WTC11 (cell line): ENCODE measurements around the gene ARSA. TPM values are rescaled to one million over a fixed set of nuclear protein-coding genes. Genes with fewer than 3 reads are reported as not detected.

Experiments
- ATAC-seq: fragments of 200-7000 bp; cut with Tn5 transposase; 2 replicates; pipeline ENCODE4 v1.10.0; 2021; ENCODE audit warnings: mild to moderate bottlenecking, moderate library complexity
- CTCF ChIA-PET: fragments of 300-600 bp; sonication (Branson Sonifier 250); formaldehyde crosslinking; loops from one replicate; lab custom pipeline; 2021; ENCODE audit warnings: antibody characterized with exemption; lab: Charles Lee
- POLR2A ChIA-PET: fragments of 350-600 bp; sonication (Branson Sonifier 250); formaldehyde crosslinking; loops from one replicate; lab custom pipeline; 2021; ENCODE audit warnings: antibody characterized with exemption; lab: Charles Lee
- DNase-seq: peaks from one replicate; pipeline ENCODE4 v3.0.0; 2021; ENCODE audit warnings: low spot score
- H3K27ac Mint-ChIP-seq: 2 replicates; pipeline ENCODE4 v1.8.0; 2021; ENCODE audit warnings: mixed read lengths
- H3K27me3 Mint-ChIP-seq: 2 replicates; pipeline ENCODE4 v1.8.0; 2021; ENCODE audit warnings: low read depth, mild to moderate bottlenecking, moderate library complexity, mixed read lengths
- H3K36me3 Mint-ChIP-seq: 2 replicates; pipeline ENCODE4 v1.8.0; 2021; ENCODE audit warnings: mixed read lengths
- H3K4me1 Mint-ChIP-seq: 2 replicates; pipeline ENCODE4 v1.8.0; 2022; ENCODE audit warnings: mixed read lengths
- H3K4me3 Mint-ChIP-seq: 2 replicates; pipeline ENCODE4 v1.8.0; 2021; ENCODE audit warnings: mild to moderate bottlenecking, moderate library complexity, mixed read lengths
- H3K9me3 Mint-ChIP-seq: 2 replicates; pipeline ENCODE4 v1.8.0; 2021; ENCODE audit warnings: mixed read lengths
- ETV6 ChIP-seq: sonication (generic); formaldehyde crosslinking; IDR thresholded peaks from 2 replicates; pipeline ENCODE4 v1.8.1; 2022; ENCODE audit warnings: mild to moderate bottlenecking, missing genetic modification reagents
- FOXK1 ChIP-seq: sonication (generic); formaldehyde crosslinking; IDR thresholded peaks from 2 replicates; pipeline ENCODE4 v1.8.0; 2022; ENCODE audit warnings: mild to moderate bottlenecking, moderate library complexity, missing genetic modification reagents
- JUN ChIP-seq: sonication (generic); formaldehyde crosslinking; IDR thresholded peaks from 2 replicates; pipeline ENCODE4 v1.8.0; 2023; ENCODE audit warnings: mild to moderate bottlenecking, missing genetic modification reagents
- KAT7 ChIP-seq: sonication (generic); formaldehyde crosslinking; IDR thresholded peaks from 2 replicates; pipeline ENCODE4 v1.8.1; 2023; ENCODE audit warnings: missing genetic modification reagents, mild to moderate bottlenecking, borderline replicate concordance
- NR2C2 ChIP-seq: sonication (generic); formaldehyde crosslinking; IDR thresholded peaks from 2 replicates; pipeline ENCODE4 v1.8.0; 2022; ENCODE audit warnings: mild to moderate bottlenecking, missing genetic modification reagents
- OVOL2 ChIP-seq: fragments of 250-450 bp; sonication (Bioruptor Pico); IDR thresholded peaks from 2 replicates; pipeline ENCODE4 v1.9.0; 2021; ENCODE audit warnings: mild to moderate bottlenecking, borderline replicate concordance
- RORB ChIP-seq: fragments of 250-450 bp; sonication (Bioruptor Pico); IDR thresholded peaks from 2 replicates; pipeline ENCODE4 v1.9.0; 2021; ENCODE audit warnings: mild to moderate bottlenecking
- ZNF219 ChIP-seq: sonication (generic); formaldehyde crosslinking; IDR thresholded peaks from 2 replicates; pipeline ENCODE4 v1.8.0; 2023; ENCODE audit warnings: missing genetic modification reagents, mild to moderate bottlenecking, borderline replicate concordance
- total RNA-seq: library from RNA; stranded (reverse); gene quantifications from 3 replicates; pipeline ENCODE4 v1.2.3, GENCODE V29; 2021
- TF ChIP-seq, protein P1 (sequence below): sonication (generic); formaldehyde crosslinking; IDR thresholded peaks from 2 replicates; pipeline ENCODE4 v1.8.1; 2023; ENCODE audit warnings: mild to moderate bottlenecking, missing genetic modification reagents
- TF ChIP-seq, protein P2 (sequence below): sonication (generic); formaldehyde crosslinking; IDR thresholded peaks from 2 replicates; pipeline ENCODE4 v1.8.1; 2023; ENCODE audit warnings: mild to moderate bottlenecking, missing genetic modification reagents
- TF ChIP-seq, protein P3 (sequence below): sonication (generic); formaldehyde crosslinking; IDR thresholded peaks from 2 replicates; pipeline ENCODE4 v1.8.1; 2022; ENCODE audit warnings: mild to moderate bottlenecking, missing genetic modification reagents, moderate library complexity, borderline replicate concordance
- TF ChIP-seq, protein P4 (sequence below): sonication (generic); formaldehyde crosslinking; IDR thresholded peaks from 2 replicates; pipeline ENCODE4 v1.8.1; 2023; ENCODE audit warnings: mild to moderate bottlenecking, missing genetic modification reagents, moderate library complexity
- TF ChIP-seq, protein P5 (sequence below): sonication (generic); formaldehyde crosslinking; IDR thresholded peaks from 2 replicates; pipeline ENCODE4 v1.8.0; 2022; ENCODE audit warnings: mild to moderate bottlenecking, missing genetic modification reagents
- TF ChIP-seq, protein P6 (sequence below): fragments of 250-450 bp; sonication (Bioruptor Pico); IDR thresholded peaks from 2 replicates; pipeline ENCODE4 v2.1.2; 2022; ENCODE audit warnings: mild to moderate bottlenecking, moderate library complexity
- TF ChIP-seq, protein P7 (sequence below): sonication (generic); formaldehyde crosslinking; IDR thresholded peaks from 2 replicates; pipeline ENCODE4 v1.8.1; 2023; ENCODE audit warnings: mild to moderate bottlenecking, moderate library complexity, missing genetic modification reagents
- TF ChIP-seq, protein P8 (sequence below): sonication (generic); formaldehyde crosslinking; IDR thresholded peaks from 2 replicates; pipeline ENCODE4 v1.8.0; 2023; ENCODE audit warnings: mild to moderate bottlenecking, missing genetic modification reagents

The ARSA gene
- total RNA-seq, 1 experiment from 2014 or later: 18.8 TPM

DNA sequence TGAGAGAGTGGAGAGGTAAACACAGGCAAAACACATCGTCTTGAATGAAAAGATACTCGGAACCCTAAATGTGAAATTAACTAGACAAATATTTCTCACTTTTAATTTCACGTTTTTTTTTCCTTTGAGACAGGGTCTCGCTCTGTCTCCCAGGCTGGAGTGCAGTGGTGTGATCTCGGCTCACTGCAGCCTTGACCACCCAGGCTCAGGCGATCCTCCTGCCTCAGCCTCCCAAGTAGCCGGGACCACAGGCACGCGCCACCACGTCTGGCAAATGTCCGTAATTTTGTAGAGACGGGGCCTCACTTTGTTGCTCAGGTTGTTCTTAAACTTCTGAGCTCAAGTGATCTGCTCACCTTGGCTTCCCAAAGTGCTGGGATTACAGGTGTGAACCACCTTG lies 37.3 kb upstream of the ARSA start:
- no peaks in the 10 kb centered on the region for H3K4me1 Mint-ChIP-seq
- H3K9me3 Mint-ChIP-seq: peaks cover 5% of the 10 kb centered on the region
- no peaks in the 10 kb centered on the region for H3K36me3 Mint-ChIP-seq
- ATAC-seq (no peak), DNase-seq (no peak)
- TF ChIP-seq, protein P1, sequence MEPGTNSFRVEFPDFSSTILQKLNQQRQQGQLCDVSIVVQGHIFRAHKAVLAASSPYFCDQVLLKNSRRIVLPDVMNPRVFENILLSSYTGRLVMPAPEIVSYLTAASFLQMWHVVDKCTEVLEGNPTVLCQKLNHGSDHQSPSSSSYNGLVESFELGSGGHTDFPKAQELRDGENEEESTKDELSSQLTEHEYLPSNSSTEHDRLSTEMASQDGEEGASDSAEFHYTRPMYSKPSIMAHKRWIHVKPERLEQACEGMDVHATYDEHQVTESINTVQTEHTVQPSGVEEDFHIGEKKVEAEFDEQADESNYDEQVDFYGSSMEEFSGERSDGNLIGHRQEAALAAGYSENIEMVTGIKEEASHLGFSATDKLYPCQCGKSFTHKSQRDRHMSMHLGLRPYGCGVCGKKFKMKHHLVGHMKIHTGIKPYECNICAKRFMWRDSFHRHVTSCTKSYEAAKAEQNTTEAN (CRISPR knock-in tag): no peak
- TF ChIP-seq, protein P2, sequence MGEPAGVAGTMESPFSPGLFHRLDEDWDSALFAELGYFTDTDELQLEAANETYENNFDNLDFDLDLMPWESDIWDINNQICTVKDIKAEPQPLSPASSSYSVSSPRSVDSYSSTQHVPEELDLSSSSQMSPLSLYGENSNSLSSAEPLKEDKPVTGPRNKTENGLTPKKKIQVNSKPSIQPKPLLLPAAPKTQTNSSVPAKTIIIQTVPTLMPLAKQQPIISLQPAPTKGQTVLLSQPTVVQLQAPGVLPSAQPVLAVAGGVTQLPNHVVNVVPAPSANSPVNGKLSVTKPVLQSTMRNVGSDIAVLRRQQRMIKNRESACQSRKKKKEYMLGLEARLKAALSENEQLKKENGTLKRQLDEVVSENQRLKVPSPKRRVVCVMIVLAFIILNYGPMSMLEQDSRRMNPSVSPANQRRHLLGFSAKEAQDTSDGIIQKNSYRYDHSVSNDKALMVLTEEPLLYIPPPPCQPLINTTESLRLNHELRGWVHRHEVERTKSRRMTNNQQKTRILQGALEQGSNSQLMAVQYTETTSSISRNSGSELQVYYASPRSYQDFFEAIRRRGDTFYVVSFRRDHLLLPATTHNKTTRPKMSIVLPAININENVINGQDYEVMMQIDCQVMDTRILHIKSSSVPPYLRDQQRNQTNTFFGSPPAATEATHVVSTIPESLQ (CRISPR knock-in tag): no peak
- H3K27me3 Mint-ChIP-seq: peaks cover 73% of the 10 kb centered on the region
- ChIA-PET CTCF (interaction anchor here (1.2 kb wide), 1 partner anchor 110 kb away, joined by 3 read pairs; no protein-coding TSS in a partner anchor), POLR2A (no interaction called here)
- no peak overlapping the region for H3K4me3 Mint-ChIP-seq
- H3K27ac Mint-ChIP-seq: no peak overlapping the region

DNA sequence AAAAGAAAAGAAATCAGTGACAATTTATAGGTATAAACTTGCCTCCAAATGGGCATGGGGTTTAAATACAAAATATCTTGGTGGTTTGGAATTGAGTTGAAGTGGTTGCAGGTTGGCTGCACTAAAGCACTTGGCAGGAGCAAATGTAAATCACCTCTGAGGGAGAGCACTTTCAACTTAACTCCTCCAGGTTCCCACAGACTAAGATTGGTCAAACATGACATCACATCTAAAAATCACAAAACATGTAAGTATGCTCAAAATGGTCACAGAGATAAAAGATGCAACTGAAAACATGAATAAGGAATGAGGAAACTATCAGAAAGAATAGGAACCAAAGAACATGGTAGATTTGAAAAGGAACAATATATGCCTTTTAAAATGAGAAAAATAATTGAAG lies 32.4 kb upstream of the ARSA start:
- H3K9me3 Mint-ChIP-seq: peaks cover 10% of the 10 kb centered on the region
- no peaks in the 10 kb centered on the region for H3K4me1 Mint-ChIP-seq
- peaks cover 77% of the 10 kb centered on the region for H3K27me3 Mint-ChIP-seq
- CTCF ChIA-PET: interaction anchor here (0.7 kb wide), 1 partner anchor 30 kb away, joined by 3 read pairs; no protein-coding TSS in a partner anchor
- no peak for DNase-seq
- no peak overlapping the region for H3K27ac Mint-ChIP-seq
- ATAC-seq: no peak
- no peak overlapping the region for H3K4me3 Mint-ChIP-seq
- H3K36me3 Mint-ChIP-seq: no peaks in the 10 kb centered on the region
- POLR2A ChIA-PET: no interaction called here
- TF ChIP-seq, protein P2 (CRISPR knock-in tag): no peak
- TF ChIP-seq, protein P3, sequence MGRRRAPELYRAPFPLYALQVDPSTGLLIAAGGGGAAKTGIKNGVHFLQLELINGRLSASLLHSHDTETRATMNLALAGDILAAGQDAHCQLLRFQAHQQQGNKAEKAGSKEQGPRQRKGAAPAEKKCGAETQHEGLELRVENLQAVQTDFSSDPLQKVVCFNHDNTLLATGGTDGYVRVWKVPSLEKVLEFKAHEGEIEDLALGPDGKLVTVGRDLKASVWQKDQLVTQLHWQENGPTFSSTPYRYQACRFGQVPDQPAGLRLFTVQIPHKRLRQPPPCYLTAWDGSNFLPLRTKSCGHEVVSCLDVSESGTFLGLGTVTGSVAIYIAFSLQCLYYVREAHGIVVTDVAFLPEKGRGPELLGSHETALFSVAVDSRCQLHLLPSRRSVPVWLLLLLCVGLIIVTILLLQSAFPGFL (CRISPR knock-in tag): no peak
- TF ChIP-seq, protein P4, sequence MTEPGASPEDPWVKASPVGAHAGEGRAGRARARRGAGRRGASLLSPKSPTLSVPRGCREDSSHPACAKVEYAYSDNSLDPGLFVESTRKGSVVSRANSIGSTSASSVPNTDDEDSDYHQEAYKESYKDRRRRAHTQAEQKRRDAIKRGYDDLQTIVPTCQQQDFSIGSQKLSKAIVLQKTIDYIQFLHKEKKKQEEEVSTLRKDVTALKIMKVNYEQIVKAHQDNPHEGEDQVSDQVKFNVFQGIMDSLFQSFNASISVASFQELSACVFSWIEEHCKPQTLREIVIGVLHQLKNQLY (CRISPR knock-in tag): no peak
- TF ChIP-seq, protein P5, sequence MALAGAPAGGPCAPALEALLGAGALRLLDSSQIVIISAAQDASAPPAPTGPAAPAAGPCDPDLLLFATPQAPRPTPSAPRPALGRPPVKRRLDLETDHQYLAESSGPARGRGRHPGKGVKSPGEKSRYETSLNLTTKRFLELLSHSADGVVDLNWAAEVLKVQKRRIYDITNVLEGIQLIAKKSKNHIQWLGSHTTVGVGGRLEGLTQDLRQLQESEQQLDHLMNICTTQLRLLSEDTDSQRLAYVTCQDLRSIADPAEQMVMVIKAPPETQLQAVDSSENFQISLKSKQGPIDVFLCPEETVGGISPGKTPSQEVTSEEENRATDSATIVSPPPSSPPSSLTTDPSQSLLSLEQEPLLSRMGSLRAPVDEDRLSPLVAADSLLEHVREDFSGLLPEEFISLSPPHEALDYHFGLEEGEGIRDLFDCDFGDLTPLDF: no peak
- TF ChIP-seq KAT7 (no peak), FOXK1 (CRISPR knock-in tag) (no peak), ETV6 (CRISPR knock-in tag) (no peak), OVOL2 (no peak), ZNF219 (CRISPR knock-in tag) (no peak), JUN (CRISPR knock-in tag) (no peak), NR2C2 (CRISPR knock-in tag) (no peak), RORB (no peak)
- TF ChIP-seq, protein P6, sequence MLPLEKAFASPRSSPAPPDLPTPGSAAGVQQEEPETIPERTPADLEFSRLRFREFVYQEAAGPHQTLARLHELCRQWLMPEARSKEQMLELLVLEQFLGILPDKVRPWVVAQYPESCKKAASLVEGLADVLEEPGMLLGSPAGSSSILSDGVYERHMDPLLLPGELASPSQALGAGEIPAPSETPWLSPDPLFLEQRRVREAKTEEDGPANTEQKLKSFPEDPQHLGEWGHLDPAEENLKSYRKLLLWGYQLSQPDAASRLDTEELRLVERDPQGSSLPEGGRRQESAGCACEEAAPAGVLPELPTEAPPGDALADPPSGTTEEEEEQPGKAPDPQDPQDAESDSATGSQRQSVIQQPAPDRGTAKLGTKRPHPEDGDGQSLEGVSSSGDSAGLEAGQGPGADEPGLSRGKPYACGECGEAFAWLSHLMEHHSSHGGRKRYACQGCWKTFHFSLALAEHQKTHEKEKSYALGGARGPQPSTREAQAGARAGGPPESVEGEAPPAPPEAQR: no peak
- TF ChIP-seq, protein P7, sequence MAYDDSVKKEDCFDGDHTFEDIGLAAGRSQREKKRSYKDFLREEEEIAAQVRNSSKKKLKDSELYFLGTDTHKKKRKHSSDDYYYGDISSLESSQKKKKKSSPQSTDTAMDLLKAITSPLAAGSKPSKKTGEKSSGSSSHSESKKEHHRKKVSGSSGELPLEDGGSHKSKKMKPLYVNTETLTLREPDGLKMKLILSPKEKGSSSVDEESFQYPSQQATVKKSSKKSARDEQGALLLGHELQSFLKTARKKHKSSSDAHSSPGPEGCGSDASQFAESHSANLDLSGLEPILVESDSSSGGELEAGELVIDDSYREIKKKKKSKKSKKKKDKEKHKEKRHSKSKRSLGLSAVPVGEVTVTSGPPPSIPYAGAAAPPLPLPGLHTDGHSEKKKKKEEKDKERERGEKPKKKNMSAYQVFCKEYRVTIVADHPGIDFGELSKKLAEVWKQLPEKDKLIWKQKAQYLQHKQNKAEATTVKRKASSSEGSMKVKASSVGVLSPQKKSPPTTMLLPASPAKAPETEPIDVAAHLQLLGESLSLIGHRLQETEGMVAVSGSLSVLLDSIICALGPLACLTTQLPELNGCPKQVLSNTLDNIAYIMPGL (CRISPR knock-in tag): no peak
- TF ChIP-seq, protein P8, sequence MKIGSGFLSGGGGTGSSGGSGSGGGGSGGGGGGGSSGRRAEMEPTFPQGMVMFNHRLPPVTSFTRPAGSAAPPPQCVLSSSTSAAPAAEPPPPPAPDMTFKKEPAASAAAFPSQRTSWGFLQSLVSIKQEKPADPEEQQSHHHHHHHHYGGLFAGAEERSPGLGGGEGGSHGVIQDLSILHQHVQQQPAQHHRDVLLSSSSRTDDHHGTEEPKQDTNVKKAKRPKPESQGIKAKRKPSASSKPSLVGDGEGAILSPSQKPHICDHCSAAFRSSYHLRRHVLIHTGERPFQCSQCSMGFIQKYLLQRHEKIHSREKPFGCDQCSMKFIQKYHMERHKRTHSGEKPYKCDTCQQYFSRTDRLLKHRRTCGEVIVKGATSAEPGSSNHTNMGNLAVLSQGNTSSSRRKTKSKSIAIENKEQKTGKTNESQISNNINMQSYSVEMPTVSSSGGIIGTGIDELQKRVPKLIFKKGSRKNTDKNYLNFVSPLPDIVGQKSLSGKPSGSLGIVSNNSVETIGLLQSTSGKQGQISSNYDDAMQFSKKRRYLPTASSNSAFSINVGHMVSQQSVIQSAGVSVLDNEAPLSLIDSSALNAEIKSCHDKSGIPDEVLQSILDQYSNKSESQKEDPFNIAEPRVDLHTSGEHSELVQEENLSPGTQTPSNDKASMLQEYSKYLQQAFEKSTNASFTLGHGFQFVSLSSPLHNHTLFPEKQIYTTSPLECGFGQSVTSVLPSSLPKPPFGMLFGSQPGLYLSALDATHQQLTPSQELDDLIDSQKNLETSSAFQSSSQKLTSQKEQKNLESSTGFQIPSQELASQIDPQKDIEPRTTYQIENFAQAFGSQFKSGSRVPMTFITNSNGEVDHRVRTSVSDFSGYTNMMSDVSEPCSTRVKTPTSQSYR (CRISPR knock-in tag): no peak
